NCI-H2196 treated with DMSO at 0.1 percent for 48 hours (cell line): ENCODE data around the gene CYB561D1.

Source experiments
- DNase-seq: peaks from one replicate; lab custom pipeline; 2025; ENCODE audit not compliant: unreplicated experiment; lab: John Stamatoyannopoulos, UW

Gene CYB561D1

DNA sequence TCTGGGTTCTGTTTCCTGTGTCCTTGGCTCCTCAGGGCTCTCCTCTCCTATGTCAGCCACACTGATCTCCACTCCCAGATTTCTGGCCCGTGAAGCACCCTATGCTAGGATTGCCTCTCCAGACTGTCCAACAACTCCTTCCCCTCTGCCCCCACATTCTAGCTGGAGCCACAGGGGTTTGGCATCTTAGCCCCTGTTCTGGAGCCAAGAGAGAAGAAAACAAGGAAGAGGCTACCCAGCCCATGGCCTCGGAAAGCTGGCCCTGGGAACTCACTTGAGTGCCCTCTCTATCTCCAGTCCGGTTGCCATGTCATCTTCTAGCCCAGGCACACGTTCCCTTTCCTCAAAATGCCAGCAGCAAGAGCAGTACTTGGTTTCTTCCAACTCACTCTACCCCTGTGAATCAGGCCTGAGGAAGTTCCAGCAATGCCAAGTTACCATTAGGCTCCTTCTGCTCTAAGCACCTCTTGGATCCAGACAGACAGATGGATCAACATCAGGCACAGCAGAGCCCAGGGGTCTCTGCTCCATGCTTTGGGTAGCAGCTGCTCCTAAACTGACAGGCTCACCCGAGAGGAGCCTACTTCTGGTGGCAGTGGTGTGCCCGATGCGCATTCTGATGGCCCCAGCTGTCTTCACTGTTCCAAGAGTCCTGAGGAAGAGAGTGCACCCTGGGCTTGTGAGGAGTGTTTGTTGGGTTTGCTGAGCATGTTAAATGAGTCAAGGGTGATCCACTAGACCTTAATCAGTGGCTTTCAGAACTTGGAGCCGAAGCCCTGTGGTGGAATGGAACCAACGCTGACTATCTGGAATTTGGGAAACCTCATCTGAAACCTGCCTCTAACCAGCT, 34.2 kb downstream of the CYB561D1 start:
- DNase-seq, result no peak

DNA sequence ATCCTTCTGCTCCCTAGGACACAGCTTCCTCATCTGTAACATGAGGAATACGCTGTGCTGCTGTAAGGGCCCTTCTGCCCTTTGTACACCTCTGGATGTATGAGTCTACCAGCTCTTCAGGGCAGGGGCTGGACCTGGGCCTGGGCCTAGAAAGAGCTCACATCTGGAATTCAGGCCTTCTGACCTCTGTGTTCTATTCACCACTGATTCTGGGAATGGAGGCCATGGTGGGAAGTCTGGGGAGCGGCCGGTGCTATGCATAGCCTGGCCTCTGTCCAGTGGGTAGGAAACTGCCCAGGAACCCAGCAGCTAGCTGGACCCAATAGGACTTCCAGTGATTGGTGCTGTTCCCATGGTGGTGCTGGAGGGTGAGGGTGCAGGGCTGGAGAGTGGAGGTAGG, 34.8 kb downstream of the CYB561D1 start:
- no peak for DNase-seq

DNA sequence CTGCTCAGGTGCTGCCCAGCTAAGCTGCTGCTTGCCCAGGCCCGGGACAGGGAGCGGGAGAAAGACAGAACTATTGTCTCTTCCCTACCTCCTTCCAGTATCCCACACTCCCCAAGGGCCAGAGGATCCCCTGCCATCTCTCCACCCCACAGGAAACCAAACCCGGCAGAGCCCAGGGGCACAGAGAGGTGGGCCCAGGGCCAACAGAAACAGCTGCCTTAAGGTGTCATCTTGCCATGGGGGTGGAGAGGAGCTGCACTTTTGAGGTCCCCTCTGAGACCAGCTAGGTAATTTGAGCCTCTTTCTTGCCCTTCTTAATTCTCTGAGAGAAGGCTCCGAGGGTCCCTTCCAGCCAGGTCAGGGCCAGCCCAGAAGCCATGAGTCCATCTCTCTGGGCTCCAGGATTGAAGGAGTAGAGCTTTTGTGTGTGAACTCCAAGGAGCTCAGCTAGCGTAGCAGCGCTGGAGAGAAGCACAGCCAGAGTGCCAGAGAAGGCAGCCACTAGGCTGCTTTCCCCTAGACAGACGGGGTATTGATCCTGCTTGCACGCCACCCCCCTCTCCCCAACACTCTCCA, 36.1 kb downstream of the CYB561D1 start:
- no peak for DNase-seq

- DNase-seq, result peak; percentile 21
Observed at GRCh38 chr1:109530457-109531087, 36.7 kb downstream of the CYB561D1 start.

GRCh38 chr1:109531380-109531779, 37.5 kb downstream of the CYB561D1 start:
- no peak for DNase-seq

GRCh38 chr1:109531826-109532364, 38.0 kb downstream of the CYB561D1 start:
- no peak for DNase-seq

- peak; percentile 83 for DNase-seq
Observed at GRCh38 chr1:109532365-109533136, 38.7 kb downstream of the CYB561D1 start.

DNA sequence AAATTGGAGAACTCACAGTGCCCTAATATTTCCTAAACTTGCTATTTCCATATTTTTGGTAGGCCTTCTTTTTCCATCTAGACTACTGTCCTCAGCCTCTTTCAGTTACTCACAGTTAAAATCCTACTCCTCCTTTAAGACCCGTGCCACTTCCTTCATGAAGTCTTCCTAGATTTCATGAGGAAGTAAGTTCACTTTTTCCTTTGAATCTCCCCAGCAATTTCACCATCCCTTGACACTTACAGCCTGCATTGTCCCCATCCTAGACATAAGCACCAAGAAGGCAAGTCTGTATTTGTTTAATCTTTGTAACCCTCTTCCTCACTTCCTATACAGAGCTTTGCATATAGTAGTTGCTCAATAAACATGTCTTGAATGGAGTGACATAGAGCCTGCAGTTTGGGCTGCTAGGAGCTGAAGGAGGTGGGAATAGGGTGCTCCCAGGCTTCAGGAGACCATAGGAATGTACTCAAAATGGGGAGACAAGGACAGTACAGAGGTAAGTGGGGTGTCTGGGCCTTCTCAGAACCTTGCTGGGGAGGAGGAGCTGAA, 40.5 kb downstream of the CYB561D1 start:
- no peak for DNase-seq

- DNase-seq, result no peak
Observed at GRCh38 chr1:109535481-109535880, 41.6 kb downstream of the CYB561D1 start.

- peak; percentile 87 for DNase-seq
Observed at GRCh38 chr1:109535971-109536491, 42.1 kb downstream of the CYB561D1 start.

GRCh38 chr1:109537450-109538178, 43.7 kb downstream of the CYB561D1 start:
- no peak for DNase-seq

GRCh38 chr1:109538827-109539555, 45.1 kb downstream of the CYB561D1 start:
- DNase-seq, result no peak

DNA sequence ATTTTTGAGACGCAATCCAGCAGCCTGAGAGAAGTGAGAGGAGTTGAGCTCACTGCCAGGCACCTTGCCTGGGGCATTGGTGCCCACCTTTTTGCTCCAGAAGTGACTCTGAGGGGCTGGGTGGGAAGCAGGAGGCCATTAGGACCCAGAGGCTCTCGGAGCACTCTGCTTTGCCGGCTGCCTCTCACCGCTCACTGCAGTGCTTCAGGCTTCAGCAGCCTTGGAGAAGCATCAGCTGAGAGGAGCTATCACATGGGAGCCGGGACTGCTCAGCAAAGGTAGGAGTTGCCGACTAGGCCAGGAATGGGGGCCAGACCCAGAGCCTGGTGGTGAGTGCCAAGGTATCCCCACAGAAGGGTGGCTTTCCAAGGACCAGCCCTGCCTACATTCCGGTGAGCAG, 45.8 kb downstream of the CYB561D1 start, which contains the start of gene GPR61:
TSS of gene GPR61 (plus strand) at position 197 of the 400 bp plus-strand sequence. CDS start 3,151 bp downstream, outside the sequence.
- no peak for DNase-seq

DNA sequence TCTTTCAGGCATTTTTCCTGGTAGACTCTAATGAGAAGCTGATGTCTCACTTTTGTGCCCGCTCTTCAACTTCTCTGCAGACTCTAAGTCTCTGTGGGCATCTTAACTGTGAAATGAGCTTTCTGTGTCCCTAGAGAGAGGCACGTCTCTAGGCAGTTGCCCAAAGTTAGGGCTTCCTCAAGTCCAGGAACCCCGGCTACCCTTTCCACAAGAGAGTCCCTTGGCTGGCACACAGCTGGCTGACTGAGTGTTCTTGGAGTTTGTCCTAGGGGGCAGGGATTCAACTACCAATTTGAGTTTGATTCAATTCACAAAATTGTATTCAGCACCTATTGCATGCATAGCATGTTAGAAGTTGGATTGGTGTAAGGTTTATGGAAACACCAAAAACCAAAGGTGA, 47.2 kb downstream of the CYB561D1 start:
- DNase-seq, result no peak

DNA sequence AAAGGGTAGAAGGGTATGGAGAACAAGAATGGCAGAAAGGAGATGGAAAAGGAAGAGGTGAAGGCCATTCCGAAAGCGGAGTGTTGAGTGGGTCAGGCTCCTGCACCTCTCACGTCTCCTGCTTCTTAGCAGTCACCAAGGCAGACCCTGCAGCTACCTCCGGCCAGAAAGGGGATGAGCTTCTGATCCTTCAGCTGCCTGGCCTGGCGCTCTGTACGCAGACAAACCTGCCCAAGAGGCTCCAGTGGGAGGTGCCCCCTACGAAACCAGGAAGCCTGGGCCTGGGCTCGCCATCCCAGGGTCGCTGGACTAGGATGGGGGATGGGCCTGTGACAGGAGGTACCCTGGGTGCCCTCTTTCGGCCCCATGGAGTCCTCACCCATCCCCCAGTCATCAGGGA, 48.8 kb downstream of the CYB561D1 start:
- no peak for DNase-seq

GRCh38 chr1:109543283-109543987, 49.5 kb downstream of the CYB561D1 start:
- DNase-seq, result no peak

DNA sequence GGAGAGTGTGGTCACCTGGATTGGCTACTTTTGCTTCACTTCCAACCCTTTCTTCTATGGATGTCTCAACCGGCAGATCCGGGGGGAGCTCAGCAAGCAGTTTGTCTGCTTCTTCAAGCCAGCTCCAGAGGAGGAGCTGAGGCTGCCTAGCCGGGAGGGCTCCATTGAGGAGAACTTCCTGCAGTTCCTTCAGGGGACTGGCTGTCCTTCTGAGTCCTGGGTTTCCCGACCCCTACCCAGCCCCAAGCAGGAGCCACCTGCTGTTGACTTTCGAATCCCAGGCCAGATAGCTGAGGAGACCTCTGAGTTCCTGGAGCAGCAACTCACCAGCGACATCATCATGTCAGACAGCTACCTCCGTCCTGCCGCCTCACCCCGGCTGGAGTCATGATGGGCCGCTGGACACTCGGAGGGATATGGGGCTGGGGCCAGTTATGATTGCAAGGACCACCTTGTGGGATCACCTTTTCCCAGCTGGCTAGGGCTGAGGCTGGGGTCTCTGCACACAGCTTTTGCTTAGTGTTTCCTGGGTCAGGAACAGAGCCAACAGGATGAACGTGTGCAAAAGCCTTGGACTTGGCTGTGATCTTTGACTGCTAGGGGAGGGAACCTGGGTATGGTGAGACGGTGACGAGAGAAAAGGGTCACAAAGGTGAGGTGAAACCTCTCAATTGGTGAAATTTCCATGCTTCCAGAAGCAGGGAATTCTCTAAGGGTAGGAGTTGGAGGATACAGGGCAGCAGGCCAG, 50.3 kb downstream of the CYB561D1 start:
- no peak for DNase-seq
